SJSA1 (cell line): ENCODE results near the gene LARP4. TPM values are rescaled to one million over a fixed set of nuclear protein-coding genes. Genes with fewer than 3 reads are reported as not detected.
"Not testable (repeated sequence)": the region's sequence is repeated elsewhere in the genome, so short reads cannot be mapped to it uniquely, and the experiment has no call there.

ENCODE experiments used
- DNase-seq, 2 experiments: peaks; one replicate each; pipeline ENCODE4 v3.0.0-alpha.2; 2015 to 2020; ENCODE audit warnings: low spot score in 2 of 2, low read depth in 1 of 2
- H3K27ac ChIP-seq: fragments of 250-450 bp; sonication (Bioruptor Pico); 2 replicates; pipeline ENCODE4 v1.5.1; 2020; ENCODE audit warnings: mild to moderate bottlenecking, moderate library complexity
- H3K27me3 ChIP-seq: fragments of 250-450 bp; sonication (Bioruptor Pico); replicated peaks from 2 replicates; pipeline ENCODE4 v1.5.1; 2020; ENCODE audit warnings: mild to moderate bottlenecking, moderate library complexity
- H3K36me3 ChIP-seq: fragments of 250-450 bp; sonication (Bioruptor Pico); 2 replicates; pipeline ENCODE4 v1.5.1; 2020; ENCODE audit warnings: mild to moderate bottlenecking
- H3K4me1 ChIP-seq: fragments of 250-450 bp; sonication (Bioruptor Pico); replicated peaks from 2 replicates; pipeline ENCODE4 v1.6.1; 2021; ENCODE audit warnings: mild to moderate bottlenecking
- H3K4me3 ChIP-seq: fragments of 250-450 bp; sonication (Bioruptor Pico); 2 replicates; pipeline ENCODE4 v1.5.1; 2020; ENCODE audit warnings: mild to moderate bottlenecking
- H3K9me3 ChIP-seq: fragments of 250-450 bp; sonication (Bioruptor Pico); replicated peaks from 2 replicates; pipeline ENCODE4 v1.5.1; 2020; ENCODE audit warnings: mild to moderate bottlenecking
- total RNA-seq: library from RNA; depleted of rRNA; stranded (reverse); fragments of >200 nt; shearing (Covaris generic); gene quantifications from 2 replicates; pipeline ENCODE4 v1.2.3, GENCODE V29; 2014

LARP4 gene
- total RNA-seq, 1 experiment from 2014 or later, result 38.1 TPM

- Histone ChIP-seq H3K27ac (no peak overlapping the region), H3K4me1 (no peaks in the 10 kb centered on the region), H3K4me3 (no peak overlapping the region), H3K27me3 (no peaks in the 10 kb centered on the region), H3K9me3 (no peaks in the 10 kb centered on the region), H3K36me3 (peaks cover 48% of the 10 kb centered on the region)
- no peak for DNase-seq
Measured at GRCh38 chr12:50477241-50477832, 76.7 kb downstream of the LARP4 start.

DNA sequence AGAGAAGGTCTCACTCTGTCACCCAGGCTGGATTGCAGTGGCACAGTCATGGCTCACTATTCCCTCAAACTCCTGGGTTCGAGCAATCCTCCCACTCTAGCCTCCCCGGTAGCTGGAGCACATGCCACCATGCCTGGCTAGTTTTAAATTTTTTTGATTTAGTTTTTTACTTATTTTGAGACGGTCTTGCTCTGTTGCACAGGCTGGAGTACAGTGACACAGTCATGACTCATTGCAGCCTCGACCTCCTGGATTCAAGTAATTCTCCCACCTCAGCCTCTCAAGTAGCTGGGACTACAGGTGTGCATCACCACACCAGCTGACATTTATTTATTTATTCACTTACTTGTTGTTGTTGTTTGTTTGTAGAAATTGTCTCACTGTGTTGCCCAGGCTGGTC lies 81.9 kb downstream of the LARP4 start:
- Histone ChIP-seq H3K27me3 (no peaks in the 10 kb centered on the region), H3K36me3 (peaks cover 10% of the 10 kb centered on the region), H3K4me3 (no peak overlapping the region), H3K9me3 (no peaks in the 10 kb centered on the region), H3K27ac (no peak overlapping the region), H3K4me1 (no peaks in the 10 kb centered on the region)
- DNase-seq, result no peak

DNA sequence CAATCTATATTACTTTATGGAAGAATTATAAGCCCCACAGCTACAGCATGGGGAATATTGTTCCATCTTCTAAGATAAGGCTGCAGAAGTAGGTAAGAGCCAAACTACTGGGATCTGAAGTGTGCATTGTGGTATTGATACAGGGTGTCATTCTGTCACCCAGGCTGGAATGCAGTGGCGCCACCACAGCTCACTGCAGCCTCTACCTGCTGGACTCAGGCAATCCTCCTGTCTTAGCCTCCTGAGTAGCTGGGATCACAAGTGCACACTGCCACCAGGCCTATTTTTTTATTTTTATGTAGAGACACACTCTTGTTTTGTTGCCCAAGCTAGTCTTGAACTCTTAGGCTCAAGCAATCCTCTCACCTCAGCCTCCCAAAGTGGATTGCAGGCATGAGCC lies 82.8 kb downstream of the LARP4 start:
- no peak for DNase-seq
- Histone ChIP-seq H3K36me3 (peaks cover under 1% of the 10 kb centered on the region), H3K27me3 (no peaks in the 10 kb centered on the region), H3K9me3 (no peaks in the 10 kb centered on the region), H3K27ac (no peak overlapping the region), H3K4me3 (no peak overlapping the region), H3K4me1 (no peaks in the 10 kb centered on the region)

- no peaks in the 10 kb centered on the region for H3K27me3 ChIP-seq
- no peaks in the 10 kb centered on the region for H3K9me3 ChIP-seq
- no peak overlapping the region for H3K27ac ChIP-seq
- DNase-seq, result no peak
- H3K36me3 ChIP-seq, result no peaks in the 10 kb centered on the region
- H3K4me1 ChIP-seq, result no peaks in the 10 kb centered on the region
- no peak overlapping the region for H3K4me3 ChIP-seq
Measured at GRCh38 chr12:50488801-50489200, 88.1 kb downstream of the LARP4 start.

GRCh38 chr12:50498119-50498518 lies 97.4 kb downstream of the LARP4 start:
- H3K36me3 ChIP-seq, H3K4me1 ChIP-seq, H3K27me3 ChIP-seq, H3K4me3 ChIP-seq, DNase-seq, H3K27ac ChIP-seq, H3K9me3 ChIP-seq: not testable (repeated sequence)

DNA sequence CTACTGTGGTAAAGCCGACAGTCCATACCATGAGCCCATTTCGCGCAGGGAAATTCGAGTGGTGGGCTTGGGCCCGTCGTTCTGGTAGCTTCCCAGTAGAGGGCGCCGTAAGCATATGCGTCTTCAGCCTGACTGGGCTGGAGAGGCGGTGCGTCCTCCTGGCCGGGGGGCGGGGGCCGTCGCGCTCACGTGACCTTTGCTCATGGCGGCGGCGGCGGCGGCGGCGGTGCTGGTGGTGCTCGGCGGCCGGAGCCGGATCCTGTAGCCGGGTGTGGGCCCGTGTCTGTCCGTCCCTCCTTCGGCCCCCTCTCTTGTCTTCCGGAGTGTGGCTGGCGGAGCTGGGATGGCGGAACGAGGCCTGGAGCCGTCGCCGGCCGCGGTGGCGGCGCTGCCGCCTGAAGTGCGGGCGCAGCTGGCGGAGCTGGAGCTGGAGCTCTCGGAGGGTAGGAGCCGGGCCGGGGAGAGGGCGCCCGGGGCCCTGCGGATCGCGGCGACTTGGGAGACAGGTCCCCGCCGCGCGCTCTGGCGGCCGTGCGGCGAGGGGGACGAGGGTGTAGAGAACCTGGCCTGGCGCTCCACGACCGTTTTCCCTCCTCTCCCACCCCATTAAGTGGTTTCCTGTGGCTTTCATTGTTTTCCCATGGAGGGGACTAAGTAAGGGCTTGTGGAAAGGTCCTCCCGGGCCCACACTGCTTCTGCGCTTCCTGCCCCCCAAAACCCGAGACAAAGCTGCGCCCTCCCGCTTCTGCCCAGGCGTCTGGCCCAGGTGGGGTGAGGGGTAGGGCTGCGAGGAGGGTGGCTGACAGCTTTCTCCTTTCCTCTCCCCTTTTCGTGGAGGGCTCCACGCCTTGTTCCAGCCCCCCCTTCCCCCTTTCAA lies 104.4 kb downstream of the LARP4 start, which contains the start of gene DIP2B:
DIP2B (plus strand) TSS at position 188 of the 877 bp plus-strand sequence; CDS start at position 344, 156 bp downstream.
- H3K27ac ChIP-seq, result peak within 1 kb of the TSS; percentile 69
- peak within 1 kb of the TSS; percentile 94 for H3K4me3 ChIP-seq
- H3K27me3 ChIP-seq, result no peaks in the 10 kb centered on the region
- H3K4me1 ChIP-seq, result peaks cover 16% of the 10 kb centered on the region
- H3K9me3 ChIP-seq, result no peaks in the 10 kb centered on the region
- peaks cover 12% of the 10 kb centered on the region for H3K36me3 ChIP-seq
- peak; percentile 94 to 95 for DNase-seq

DNA sequence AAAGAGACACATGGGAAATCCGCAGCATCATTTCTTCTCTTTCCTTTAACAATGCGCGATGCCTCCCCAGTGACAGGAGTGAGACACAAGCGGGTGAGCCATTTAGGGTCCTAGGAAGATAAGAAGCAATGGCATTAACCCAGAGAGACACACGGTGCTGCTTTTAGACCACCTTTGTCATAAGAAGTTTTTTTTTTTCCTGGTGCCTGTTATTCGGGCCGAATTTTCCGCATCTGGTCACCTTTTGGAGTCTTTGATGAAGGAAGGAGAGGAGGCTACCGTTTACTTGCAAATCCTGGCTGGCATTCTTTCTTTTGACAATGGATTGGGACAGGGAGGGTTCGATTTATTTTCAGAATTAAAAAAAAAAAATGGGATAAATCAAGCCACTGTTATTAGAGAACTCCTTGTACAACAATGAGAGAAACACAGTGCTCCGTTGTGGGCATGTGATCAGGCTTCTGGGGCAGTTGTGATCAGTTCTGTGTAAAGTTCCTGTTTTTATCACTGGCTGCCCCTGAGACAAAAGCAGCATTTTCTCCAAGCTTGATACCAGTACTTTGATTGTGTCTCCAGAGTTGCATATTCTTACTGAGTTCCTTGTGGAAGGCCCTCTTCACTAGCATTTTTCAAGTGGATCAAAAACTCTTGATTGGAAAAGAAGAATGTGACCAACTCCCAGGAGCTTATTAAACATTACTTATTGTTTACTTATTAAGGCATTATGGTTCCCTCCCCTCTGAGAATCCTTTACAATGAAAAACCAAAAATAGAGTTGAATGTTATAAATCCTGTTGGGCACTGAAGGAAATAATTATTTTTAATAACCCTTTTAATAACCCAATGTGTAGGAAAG lies 105.2 kb downstream of the LARP4 start:
- peak overlapping the region; percentile 94 for H3K4me3 ChIP-seq
- H3K27ac ChIP-seq, result no peak overlapping the region
- no peaks in the 10 kb centered on the region for H3K27me3 ChIP-seq
- peaks cover 16% of the 10 kb centered on the region for H3K4me1 ChIP-seq
- peaks cover 13% of the 10 kb centered on the region for H3K36me3 ChIP-seq
- no peak for DNase-seq
- H3K9me3 ChIP-seq, result no peaks in the 10 kb centered on the region

- no peak for DNase-seq
- Histone ChIP-seq H3K27me3 (no peaks in the 10 kb centered on the region), H3K27ac (no peak overlapping the region), H3K4me1 (peaks cover 16% of the 10 kb centered on the region), H3K4me3 (no peak overlapping the region), H3K9me3 (no peaks in the 10 kb centered on the region), H3K36me3 (peaks cover 13% of the 10 kb centered on the region)
Measured at GRCh38 chr12:50506753-50507473, 106.2 kb downstream of the LARP4 start.

DNA sequence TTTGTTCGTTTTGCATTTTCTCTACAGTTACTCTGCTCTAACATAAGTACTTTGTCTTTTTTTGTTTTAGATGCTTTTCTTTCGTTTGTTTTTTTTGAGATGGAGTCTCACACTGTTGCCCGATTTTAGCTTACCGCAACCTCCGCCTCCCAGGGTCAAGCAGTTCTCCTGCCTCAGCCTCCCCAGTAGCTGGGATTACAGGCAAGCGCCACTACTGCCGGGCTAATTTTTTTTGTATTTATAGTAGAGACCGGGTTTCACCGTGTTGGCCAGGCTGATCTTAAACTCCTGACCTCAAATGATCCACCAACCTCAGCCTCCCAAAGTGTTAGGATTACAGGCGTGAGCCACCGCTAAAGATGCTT lies 106.8 kb downstream of the LARP4 start:
- Histone ChIP-seq H3K27me3 (no peaks in the 10 kb centered on the region), H3K36me3 (peaks cover 13% of the 10 kb centered on the region), H3K27ac (no peak overlapping the region), H3K4me3 (no peak overlapping the region), H3K4me1 (peaks cover 16% of the 10 kb centered on the region), H3K9me3 (no peaks in the 10 kb centered on the region)
- no peak for DNase-seq

DNA sequence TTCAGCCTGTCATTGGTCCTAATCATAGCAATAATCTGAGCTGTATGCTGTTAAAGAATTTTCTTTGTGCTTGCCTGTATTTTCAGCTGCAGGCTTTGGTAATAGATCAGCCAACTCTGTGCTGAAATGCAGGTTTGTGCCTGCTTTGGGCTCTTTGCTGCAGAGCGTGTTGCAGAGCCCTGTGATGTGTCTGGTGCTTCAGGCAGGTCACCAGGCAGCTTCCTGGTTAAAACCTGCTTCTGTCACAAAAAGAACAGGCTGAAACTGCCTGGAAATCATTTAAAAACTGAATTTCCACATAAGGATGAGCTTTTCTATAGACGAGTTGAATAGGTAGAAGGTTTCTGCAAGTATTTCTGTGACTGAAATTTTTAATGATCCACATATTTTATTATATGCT lies 107.2 kb downstream of the LARP4 start:
- no peaks in the 10 kb centered on the region for H3K27me3 ChIP-seq
- H3K4me3 ChIP-seq, result no peak overlapping the region
- H3K9me3 ChIP-seq, result no peaks in the 10 kb centered on the region
- H3K4me1 ChIP-seq, result peaks cover 16% of the 10 kb centered on the region
- no peak overlapping the region for H3K27ac ChIP-seq
- DNase-seq, result no peak
- H3K36me3 ChIP-seq, result peaks cover 13% of the 10 kb centered on the region

DNA sequence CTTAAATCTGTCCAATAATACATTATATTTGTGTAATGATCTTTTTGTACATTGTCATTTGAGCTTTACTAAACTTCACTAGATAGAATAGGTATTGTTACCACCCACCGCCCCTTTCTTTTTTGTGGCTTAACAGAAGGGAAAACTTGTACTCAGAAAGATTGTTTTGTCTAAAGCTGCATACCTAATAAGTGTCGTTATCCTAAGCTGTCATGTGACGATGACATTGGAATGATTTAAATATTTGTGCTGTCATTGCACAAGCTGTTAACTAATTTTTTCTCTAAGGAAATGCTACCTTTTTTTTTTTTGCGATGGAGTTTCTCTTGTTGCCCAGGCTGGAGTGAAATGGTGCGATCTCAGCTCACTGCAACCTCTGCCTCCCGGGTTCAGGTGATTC lies 107.7 kb downstream of the LARP4 start:
- Histone ChIP-seq H3K4me1 (peaks cover 16% of the 10 kb centered on the region), H3K9me3 (no peaks in the 10 kb centered on the region), H3K4me3 (no peak overlapping the region), H3K27ac (no peak overlapping the region), H3K27me3 (no peaks in the 10 kb centered on the region), H3K36me3 (peaks cover 13% of the 10 kb centered on the region)
- DNase-seq, result no peak

GRCh38 chr12:50508970-50509663 lies 108.4 kb downstream of the LARP4 start:
- H3K9me3 ChIP-seq, result no peaks in the 10 kb centered on the region
- no peaks in the 10 kb centered on the region for H3K27me3 ChIP-seq
- H3K4me1 ChIP-seq, result peaks cover 16% of the 10 kb centered on the region
- peaks cover 13% of the 10 kb centered on the region for H3K36me3 ChIP-seq
- no peak for DNase-seq
- H3K27ac ChIP-seq, result no peak overlapping the region
- H3K4me3 ChIP-seq, result no peak overlapping the region
